ENCODE measurements around the gene DSCAM. TPM values are rescaled to one million over a fixed set of nuclear protein-coding genes. Genes with fewer than 3 reads are reported as not detected.

Gene DSCAM
- total and polyA plus RNA-seq, 8 donors, result 0.37 TPM; not detected in 7

DNA sequence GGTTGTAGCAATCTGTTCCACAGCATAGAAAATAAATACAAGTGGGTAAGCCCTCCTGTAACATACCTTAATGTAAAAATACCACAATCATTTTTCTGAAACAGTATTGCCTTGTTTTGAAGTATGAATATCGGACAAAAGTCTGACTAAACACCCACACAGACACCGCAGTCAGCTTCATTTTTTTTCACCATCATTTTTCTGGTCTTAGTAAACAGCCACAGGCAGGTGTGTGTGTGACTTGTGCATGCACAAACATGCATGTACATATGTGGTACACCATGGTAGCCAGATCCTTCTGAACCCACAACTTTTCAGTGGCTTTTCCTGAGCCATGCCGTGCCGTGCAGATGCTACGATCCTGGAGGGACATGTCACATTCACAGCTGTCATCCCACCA is 718.1 kb downstream of the DSCAM start:
- H3K4me3 ChIP-seq, result no peak overlapping the region
- DNase-seq, result no peak
- H3K36me3 ChIP-seq, result no peaks in the 10 kb centered on the region
- H3K9me3 ChIP-seq, result peaks cover 0 to 15% (median 4%) of the 10 kb centered on the region in 4 donors
- WGBS, 5 donors, result 79 to 93% (median 87%) methylated on average over 5 of the region's 5 CpGs
- no peaks in the 10 kb centered on the region for H3K4me1 ChIP-seq
- no peak overlapping the region for H3K27ac ChIP-seq
- TF ChIP-seq POLR2AphosphoS5 (IDR thresholded peaks at IDR 0.05) (no peak), POLR2A (IDR thresholded peaks at IDR 0.05) (no peak), EP300 (IDR thresholded peaks at IDR 0.05) (no peak)
- TF ChIP-seq, protein P1, sequence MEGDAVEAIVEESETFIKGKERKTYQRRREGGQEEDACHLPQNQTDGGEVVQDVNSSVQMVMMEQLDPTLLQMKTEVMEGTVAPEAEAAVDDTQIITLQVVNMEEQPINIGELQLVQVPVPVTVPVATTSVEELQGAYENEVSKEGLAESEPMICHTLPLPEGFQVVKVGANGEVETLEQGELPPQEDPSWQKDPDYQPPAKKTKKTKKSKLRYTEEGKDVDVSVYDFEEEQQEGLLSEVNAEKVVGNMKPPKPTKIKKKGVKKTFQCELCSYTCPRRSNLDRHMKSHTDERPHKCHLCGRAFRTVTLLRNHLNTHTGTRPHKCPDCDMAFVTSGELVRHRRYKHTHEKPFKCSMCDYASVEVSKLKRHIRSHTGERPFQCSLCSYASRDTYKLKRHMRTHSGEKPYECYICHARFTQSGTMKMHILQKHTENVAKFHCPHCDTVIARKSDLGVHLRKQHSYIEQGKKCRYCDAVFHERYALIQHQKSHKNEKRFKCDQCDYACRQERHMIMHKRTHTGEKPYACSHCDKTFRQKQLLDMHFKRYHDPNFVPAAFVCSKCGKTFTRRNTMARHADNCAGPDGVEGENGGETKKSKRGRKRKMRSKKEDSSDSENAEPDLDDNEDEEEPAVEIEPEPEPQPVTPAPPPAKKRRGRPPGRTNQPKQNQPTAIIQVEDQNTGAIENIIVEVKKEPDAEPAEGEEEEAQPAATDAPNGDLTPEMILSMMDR (IDR thresholded peaks at IDR 0.05), result no peak
- intact Hi-C loops (cut with DNase I; ENCODE audit: low total_unique reads), result loop anchor here (10.0 kb wide), 2 partner anchors 84 to 264 kb away; partner anchors contain the start of gene PCP4
- H3K27me3 ChIP-seq, result peaks cover 0 to 4% (median 0%) of the 10 kb centered on the region in 3 donors

DNA sequence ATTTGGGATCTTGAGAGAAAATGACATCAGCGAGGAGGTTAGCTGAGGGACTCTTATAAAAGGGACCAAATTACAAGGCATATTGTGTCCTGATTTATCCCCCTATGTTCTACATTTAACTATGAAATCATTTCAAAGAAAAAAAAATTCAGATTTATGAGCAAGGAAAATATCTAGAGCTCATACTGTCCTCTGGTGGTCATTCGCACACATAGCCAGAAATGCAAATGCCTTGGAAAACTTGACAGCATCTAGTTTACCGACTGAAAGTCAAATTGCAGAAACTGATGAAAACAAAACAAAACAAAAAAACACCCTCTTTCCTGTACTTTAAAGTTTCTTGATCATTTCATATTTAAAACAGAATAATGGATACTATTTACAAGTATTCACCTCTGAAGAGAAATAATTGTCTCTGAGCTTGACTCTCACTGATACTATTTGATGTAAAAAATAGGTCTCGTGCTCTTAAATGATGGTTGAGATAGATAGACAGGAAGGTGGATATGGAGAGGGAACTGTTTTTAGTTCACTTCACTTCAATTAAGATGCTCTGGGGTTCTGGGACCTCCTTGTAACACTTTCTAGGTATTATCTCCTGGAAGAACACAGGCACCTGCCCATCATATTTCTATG is 725.9 kb downstream of the DSCAM start:
- intact Hi-C loops (cut with DNase I; ENCODE audit: low total_unique reads), result loop anchor here (5.0 to 10.0 kb wide), 3 partner anchors 76 to 334 kb away; partner anchors contain the start of gene PCP4
- 25 to 36% (median 29%) methylated on average over 4 of the region's 4 CpGs for WGBS, 5 donors

DNA sequence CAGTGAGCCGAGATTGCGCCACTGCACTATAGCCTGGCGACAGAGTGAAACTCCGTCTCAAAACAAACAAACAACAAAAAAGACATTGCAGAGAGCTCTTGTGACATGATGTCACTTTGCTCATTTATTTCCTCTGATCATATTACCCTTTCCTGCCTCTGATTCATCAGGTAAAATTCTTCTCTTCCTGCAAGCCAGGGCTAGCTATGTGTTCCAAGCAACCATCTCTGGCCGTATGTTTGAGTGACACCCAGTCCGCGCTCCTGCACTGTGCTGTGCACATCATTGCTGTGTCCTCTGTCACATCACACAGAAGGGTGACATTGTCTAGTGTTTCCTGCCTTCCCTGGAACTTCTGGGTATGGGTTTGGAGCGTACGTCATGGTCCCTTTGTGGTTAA is 728.4 kb downstream of the DSCAM start:
- Histone ChIP-seq H3K9me3 (no peaks in the 10 kb centered on the region), H3K27ac (no peak overlapping the region), H3K4me1 (no peaks in the 10 kb centered on the region), H3K27me3 (no peaks in the 10 kb centered on the region), H3K36me3 (no peaks in the 10 kb centered on the region), H3K4me3 (no peak overlapping the region)
- intact Hi-C loops (cut with DNase I; ENCODE audit: low total_unique reads), result no loop called here
- 81 to 85% (median 83%) methylated on average over 9 of the region's 9 CpGs for WGBS, 5 donors
- no peak for DNase-seq
- TF ChIP-seq, protein P1 (IDR thresholded peaks at IDR 0.05), result no peak
- no peak for TF ChIP-seq POLR2A (IDR thresholded peaks at IDR 0.05)
- TF ChIP-seq EP300 (IDR thresholded peaks at IDR 0.05), result no peak
- TF ChIP-seq POLR2AphosphoS5 (IDR thresholded peaks at IDR 0.05), result no peak

More for the DNA sequence above, 725.9 kb downstream of the DSCAM start:
- H3K27me3 ChIP-seq, result no peaks in the 10 kb centered on the region
- peak in 1 of 2 donors; percentile 68 for DNase-seq
- H3K9me3 ChIP-seq, result peaks cover 0 to 7% (median 0%) of the 10 kb centered on the region in 4 donors
- no peaks in the 10 kb centered on the region for H3K36me3 ChIP-seq
- H3K4me1 ChIP-seq, result no peaks in the 10 kb centered on the region
- TF ChIP-seq EP300 (IDR thresholded peaks at IDR 0.05), result no peak
- TF ChIP-seq, protein P1 (IDR thresholded peaks at IDR 0.05), result peak in 5 of 7 experiments; percentile 67 to 89 (median 80)
- H3K27ac ChIP-seq, result no peak overlapping the region
- H3K4me3 ChIP-seq, result no peak overlapping the region

DNA sequence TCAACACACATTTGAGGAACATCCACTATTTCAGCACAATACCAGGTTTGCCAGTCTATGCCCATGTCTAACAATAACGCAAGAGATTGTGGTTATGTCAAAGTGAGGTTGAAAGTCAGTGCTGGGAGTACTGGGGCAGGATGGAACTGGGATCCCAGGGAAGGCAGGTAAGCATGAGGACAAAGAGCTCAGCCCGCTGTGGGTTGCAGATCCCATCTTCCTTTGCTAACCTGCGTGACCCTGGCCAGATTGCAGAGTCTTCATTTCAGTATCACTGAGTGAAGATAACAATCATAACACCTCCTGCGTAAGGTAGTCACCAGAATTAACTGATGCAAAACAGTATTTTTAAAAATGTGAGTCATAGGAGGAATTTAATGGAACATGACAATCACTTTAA is 729.7 kb downstream of the DSCAM start:
- Histone ChIP-seq H3K9me3 (no peaks in the 10 kb centered on the region), H3K4me3 (no peak overlapping the region), H3K27ac (no peak overlapping the region), H3K27me3 (no peaks in the 10 kb centered on the region), H3K36me3 (no peaks in the 10 kb centered on the region), H3K4me1 (no peaks in the 10 kb centered on the region)
- 83 to 91% (median 87%) methylated on average over 4 of the region's 4 CpGs for whole genome bisulfite sequencing, 5 donors
- intact Hi-C loops (cut with DNase I; ENCODE audit: low total_unique reads), result no loop called here
- TF ChIP-seq POLR2AphosphoS5 (IDR thresholded peaks at IDR 0.05) (no peak), EP300 (IDR thresholded peaks at IDR 0.05) (no peak), POLR2A (IDR thresholded peaks at IDR 0.05) (no peak)
- TF ChIP-seq, protein P1 (IDR thresholded peaks at IDR 0.05), result no peak
- DNase-seq, result no peak
